Activated CD8-positive, alpha-beta memory T cell treated with anti-CD3 and anti-CD28 coated beads for 4 hours (primary cell): ENCODE measurements around the gene DMKN.

Source experiments
- DNase-seq, 2 donors: peaks; one replicate each; pipeline ENCODE4 v3.0.0-alpha.2; 2020; ENCODE audit warnings: low read depth in 2 of 2

Gene DMKN

DNA sequence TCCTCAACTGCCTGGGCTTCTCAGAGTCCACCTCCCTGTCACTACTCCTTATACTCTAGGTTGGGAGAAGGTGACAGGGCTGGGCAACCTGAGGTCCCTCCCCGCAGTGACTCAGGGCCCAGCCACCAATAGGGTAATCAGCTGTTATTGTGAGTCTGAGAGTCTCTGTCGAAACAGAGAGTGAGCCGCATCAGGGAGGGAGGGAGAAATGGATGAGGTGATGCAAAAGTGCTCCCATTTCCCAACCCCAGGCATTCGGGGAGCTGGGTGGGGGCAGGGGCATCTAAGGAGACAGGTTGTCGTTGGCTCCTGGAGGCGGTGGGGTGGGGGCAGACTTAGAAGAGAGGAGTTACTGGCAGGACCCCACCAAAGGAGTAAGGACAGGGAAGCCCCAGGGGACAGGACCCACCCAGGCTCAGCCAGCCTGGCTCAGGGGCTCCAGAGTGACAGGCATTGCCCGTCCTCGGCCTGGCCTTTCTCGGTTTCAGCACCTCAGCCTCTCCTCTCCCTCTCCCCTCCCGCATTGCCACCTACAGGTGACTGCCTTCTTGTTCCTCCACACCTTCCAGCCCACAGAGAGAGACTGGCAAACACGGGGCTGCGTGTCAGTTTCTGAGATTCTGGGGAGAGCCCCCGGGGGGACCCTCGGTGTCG is at the start of gene DMKN:
TSS of gene DMKN (minus strand) at position 22 of the 654 bp plus-strand sequence. CDS start 174 bp downstream, outside the sequence.
- no peak for DNase-seq

DNA sequence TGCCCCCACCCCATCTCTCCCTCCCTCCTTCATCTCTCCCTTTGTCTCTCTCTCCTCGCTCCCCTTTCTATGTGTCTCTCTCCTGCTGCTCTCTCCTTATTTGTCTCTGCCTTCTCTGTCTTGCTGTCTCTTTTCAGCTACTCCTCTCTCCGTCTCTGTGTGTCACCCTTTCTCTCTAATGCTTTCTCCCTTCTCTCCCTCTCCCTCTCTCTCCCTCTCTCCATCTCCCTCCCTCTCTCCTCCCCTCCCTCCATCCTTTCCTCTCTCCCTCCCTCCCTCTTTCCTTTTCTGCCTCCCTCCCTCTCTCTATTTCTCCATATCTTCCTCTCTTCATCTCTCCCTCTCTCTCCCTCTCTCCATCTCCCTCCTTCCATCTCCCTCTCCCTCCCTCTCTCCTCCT is 49.3 kb upstream of the DMKN start:
- no peak for DNase-seq

- no peak for DNase-seq
These were observed 48.9 kb upstream of the DMKN start for GRCh38 chr19:35562336-35562735.

DNA sequence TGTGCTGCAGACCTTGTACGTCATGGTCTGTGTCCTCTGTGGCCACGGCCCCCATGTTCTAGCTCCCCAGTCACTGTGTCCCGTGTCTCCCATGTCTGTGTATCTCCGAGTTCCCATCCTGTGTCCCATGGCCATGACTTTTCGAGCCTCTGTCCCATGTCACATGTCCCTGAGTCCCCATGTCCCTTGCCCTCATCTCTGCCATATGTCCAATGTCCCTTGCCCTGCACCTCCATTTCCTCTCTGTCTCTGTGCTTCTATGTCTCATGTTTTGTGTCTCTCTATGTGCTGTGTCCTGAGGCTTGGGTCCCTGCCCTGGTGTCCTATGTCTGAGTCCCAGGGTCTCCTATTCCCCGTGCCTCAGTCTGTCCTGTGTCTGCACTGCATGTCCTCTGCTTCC is 48.0 kb upstream of the DMKN start:
- no peak for DNase-seq

DNA sequence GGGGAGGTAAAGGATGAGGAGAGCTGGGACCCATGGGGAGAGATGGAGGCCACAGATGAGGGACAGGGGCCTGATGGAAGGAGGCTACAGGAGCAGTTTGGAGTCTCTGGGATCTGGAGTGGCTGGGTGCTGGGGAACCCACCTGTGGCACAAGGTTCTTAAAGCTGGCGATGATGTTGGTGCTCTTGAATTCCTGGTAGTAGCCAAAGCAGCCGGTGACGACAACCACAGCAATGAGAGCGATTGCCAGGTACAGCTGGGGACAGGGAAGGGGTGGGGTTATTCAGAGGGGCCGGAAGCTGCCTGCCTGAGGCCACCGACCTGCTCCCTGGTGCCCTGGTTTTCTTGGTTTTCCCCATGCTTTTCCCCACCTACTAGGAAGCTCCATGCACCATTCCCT is 47.2 kb upstream of the DMKN start:
- DNase-seq = no peak

- no peak for DNase-seq
These were observed 46.8 kb upstream of the DMKN start for GRCh38 chr19:35560271-35560670.

GRCh38 chr19:35559781-35560180 is 46.3 kb upstream of the DMKN start:
- no peak for DNase-seq

- DNase-seq = no peak
These were observed 45.8 kb upstream of the DMKN start for GRCh38 chr19:35559281-35559659.

DNA sequence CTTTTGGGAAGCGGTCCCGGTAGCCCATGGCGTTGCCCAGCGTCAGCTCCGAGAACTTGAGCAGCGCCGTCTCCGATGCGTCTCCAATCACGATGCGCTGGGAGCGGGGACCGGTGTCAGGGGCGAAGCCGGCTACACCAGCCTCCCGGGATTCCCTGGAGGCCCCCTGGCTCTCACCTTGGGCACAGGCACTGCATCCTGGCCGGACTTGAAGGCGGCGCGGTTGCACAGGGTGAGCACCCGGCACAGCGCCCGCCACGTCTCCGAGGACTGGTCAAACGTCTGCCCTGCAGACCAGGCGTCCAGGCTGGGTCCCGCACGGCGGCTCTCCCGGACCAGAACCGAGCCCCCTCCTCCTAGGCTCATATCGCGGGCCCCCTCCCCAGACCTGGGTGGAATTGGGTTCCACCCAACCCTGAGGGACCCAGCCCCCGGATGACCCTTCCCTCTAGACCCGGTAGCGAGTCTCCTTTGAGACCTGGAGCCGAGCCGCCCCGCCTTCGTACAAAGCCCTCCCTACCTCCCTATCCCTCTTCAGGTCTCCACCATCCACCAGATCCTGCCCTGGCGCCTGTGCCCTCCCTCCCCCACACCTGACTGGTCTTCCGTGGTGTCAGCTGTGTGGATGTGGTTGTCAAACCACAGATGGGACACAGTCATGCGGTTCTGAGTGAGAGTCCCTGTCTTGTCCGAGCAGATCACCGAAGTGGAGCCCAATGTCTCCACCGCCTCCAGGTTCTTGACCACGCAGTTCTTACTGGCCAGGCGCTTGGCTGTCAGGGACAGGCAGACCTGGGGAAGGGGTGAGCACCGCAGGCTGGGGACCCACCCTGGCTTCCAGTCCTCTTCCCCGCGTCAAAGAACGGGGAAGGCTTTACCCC is 45.2 kb upstream of the DMKN start:
- no peak for DNase-seq

DNA sequence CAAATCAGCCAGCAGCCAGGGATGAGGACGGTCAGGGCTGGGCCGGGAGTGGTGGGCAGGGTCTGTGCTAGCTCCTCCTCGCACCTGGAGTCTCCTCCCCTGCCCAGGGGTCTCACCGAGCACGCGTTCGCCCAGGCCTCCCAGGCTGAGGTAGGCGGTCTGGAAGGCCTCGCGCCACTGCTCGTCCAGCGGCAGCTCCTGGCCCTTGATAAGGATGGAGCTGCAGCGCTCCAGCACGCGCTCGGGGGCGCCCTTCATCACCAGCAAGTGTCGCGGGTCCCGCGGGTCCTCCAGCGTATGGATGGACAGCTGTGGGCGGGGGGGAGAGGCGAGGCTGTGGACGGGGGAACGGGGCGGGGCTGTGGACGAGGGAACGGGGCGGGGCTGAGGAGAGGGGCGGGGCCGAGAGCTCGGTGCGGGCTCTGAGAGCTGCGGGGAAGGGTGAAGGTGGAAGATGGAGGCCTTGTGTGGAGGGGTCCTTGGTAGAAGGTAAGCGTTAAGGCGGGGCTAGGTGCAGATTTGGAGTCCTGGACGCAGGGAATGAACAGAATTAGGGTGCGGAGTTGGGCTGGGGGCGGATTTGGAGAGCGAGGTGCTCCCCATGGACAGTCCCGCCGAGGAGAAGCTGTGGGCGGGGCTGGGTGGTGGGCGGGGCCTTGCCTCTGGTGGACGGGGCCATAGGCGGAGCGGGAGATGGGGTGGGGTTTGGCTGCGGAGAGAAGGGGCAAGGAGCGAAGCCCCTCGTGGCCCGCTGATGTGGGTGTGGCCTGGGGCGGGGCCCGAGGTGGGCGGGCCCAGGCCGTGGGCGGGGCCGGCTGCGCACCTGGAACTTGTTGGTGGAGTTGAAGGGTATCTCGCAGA is 44.3 kb upstream of the DMKN start:
- peak in 1 of 2 donors; percentile 13 for DNase-seq

- DNase-seq = no peak
These were observed 43.5 kb upstream of the DMKN start for GRCh38 chr19:35556846-35557538.

GRCh38 chr19:35556025-35556590 is 42.7 kb upstream of the DMKN start:
- no peak for DNase-seq

- DNase-seq = no peak
These were observed 42.0 kb upstream of the DMKN start for GRCh38 chr19:35555301-35556005.

GRCh38 chr19:35554076-35554475 is 40.6 kb upstream of the DMKN start:
- no peak for DNase-seq

GRCh38 chr19:35553385-35554000 is 40.0 kb upstream of the DMKN start:
- DNase-seq = no peak

DNA sequence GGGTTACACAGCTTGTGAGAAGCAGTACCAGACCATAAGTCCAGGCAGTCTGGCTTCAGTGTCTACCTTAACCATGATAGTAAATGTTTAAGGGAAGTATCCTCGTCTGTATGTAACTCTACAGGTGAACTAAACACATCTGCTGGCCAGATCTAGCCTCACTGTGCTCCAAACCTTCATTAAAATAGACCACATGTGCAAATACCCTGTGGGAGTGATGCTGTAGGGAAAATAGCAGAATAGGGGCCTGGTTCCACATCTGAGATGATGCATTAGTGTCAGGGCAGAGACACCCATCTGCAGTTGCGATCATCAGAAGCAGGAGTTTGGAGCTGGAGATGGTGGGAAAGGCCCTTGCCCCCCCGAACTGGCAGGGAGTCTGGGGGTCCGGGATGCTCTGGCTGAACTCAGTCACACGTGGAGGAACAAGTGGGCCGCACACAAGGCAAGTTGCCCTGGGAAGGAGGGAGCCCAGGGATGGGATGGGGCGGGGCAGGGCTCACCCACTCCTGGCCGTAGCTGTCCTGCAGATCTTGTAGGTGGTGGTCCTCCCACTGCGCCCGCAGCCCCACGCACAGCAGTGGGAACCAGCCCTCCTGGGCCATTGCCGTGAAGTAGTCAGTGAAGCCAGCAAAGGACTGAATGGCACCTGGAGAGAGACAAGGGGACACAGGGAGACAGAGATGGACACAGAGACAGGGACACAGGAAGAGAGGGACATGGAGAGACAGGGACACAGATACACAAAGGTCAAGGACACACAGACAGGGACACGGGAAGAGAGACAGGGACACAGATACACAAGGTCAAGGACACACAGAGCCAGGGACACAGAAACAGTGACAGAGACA is 39.3 kb upstream of the DMKN start:
- no peak for DNase-seq

DNA sequence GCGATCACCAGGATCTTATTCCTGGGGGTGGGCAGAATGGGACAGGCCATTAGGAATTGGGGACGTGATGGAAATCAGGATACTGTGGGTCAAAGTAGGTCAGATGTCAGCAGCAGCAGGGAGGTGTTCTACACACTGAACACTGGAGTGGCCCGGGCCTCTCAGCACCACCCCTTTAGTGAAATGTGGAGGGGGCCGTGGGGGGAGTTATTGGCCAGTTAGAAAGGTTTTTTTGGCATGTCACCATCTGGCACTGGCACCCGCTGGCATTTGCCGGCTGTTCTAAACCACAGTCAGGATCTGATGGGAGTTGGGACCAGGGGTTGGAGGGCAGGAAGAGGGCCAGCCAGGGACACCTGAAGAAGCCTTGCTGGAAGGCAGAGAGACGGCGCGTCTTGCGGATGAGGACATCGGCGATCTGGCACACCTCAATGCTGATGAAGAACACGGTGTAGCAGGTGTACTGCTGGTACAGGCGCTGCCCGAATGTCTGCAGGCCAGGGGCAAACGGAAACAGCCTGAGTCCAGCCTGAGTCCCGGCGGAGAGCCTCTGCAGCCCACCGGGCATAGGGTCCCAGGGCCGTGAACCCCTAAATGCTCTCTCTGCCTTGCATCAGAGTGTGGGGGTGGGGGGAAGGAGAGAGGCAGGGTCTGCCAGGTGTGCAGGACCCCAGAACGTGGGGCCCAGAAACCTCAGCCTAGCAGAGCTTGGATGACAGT is 37.8 kb upstream of the DMKN start:
- DNase-seq = no peak

- no peak for DNase-seq
These were observed 36.6 kb upstream of the DMKN start for GRCh38 chr19:35549879-35550523.
